Activated T-cell treated with anti-CD3 and anti-CD28 coated beads for 48 hours (primary cell): ENCODE data around the gene EBLN2.
"Not testable (repeated sequence)": the region's sequence is repeated elsewhere in the genome, so short reads cannot be mapped to it uniquely, and the experiment has no call there.

Source experiments
- DNase-seq: peaks from one replicate; pipeline ENCODE4 v3.0.0-alpha.2; 2020; ENCODE audit warnings: low read depth

The EBLN2 gene

DNA sequence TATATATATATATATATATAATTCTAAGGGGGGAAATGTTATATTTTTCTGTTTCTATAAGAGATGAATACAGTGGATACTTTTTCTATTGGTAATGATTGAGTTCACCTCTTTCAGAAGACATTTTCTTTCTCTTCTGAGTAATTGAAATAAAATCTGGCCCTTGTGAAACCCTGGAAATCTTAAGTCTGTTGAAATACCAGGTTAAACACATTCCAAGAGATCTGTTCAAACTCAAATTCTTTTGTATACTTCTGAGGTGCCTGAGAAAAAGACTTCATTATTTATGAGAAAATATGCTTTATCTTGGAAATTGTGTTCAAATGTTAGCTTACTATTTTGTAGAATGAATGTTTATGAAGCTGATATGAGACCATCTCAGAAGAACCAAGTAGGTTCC, 4.8 kb downstream of the EBLN2 start:
- not testable (repeated sequence) for DNase-seq

DNA sequence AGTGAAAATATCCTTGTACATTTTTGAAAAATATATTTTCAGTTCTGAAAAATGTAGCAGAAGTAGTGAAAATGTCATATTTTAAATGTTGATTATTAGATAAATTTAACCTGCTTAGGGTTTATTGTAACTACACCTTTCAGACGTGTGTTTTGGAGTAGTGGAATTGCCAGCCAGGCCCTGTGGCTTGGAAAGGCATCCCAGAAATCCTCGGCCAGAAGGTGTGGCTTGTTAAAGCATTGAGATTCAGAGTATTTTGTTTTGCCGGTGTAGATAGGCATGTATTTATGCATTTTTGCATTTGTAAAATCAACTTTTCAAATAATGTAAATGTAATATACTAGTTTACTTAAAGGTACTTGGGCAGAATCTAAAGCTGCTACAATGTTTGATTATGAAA, 7.0 kb downstream of the EBLN2 start:
- DNase-seq, result no peak

DNA sequence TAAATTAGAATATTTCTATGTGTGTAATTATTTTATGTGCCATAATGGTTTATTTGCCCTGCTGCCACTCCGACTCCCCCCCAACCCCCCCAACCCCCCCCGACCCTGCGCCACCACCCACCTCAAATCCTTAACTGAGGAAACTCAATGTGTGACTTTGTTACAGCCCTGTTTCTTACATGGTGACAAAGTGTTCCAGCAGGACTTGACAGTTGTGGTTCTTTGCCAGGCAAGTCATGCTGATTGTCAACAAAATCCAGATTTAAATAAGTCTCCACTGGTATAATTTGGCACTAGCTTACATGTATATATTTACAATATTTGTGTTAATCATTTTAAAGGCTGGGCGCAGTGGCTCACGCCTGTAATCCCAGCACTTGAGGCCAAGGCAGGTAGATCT, 7.7 kb downstream of the EBLN2 start:
- no peak for DNase-seq

DNA sequence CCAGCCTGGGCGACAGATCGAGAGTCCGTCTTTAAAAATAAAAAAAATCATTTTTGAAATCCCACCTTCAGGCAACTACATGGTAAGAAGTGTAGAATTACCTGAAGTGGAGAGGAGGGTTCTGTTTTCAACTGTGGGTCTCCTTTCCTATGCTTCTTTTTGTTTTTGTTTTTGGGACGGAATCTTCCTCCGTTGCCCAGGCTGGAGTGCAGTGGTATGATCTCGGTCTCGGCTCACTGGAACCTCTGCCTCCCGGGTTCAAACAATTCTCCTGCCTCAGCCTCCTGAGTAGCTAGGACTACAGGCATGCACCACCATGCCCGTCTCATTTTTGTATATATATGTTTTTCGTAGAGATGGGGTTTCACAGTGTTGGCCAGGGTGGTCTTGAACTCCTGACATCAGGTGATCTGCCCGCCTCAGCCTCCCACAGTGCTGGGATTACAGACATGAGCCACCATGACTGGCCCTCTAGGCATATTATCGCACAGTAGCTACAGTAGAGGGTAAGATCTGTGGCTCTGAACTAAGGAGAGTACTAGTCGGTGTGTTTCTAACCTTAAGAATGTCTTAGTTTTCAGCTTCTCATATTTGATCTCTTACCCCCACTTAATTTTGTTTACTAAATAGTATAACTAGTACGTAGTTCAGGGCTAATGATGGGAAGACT, 8.5 kb downstream of the EBLN2 start:
- no peak for DNase-seq

DNA sequence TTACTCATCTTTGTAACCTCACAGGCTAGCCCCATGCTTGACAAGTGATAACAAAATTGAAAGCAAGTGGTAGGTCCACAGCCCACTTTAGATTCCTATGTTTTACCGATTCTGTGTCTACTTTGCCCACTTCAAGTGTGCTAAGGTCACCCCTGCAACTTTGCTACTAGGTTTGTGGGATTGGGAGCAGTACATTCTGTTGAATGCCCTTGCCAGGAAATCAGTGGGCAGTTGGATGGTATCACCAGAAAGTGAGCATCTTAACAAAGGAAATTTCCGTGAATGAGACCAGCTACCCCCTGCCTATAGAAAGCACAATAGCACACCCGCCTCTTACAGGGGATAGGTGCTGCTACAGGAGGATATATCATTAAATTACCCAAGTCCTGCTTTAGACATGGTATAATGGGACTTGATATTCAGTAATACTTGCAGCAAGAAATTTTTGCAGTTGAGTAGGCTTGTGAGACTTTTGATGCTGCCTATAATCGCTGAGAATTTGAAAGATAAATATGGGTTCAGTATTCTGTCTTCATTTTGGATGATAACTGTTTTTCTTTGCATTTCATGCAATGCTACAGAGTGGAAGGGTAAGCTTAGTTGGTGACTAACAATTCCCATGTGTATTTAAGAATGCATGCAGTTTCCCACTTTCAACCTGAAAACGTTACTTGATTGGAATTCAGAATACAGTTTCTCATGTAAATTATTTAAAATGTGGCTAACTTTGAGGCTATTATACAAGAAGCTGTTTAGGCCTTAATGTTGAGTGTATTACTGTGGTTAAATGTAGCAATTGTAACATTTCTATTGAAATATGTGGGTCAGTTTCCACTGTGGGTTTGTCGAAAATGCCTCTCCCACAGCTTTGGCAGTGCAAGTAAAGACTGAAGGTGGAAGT, 9.5 kb downstream of the EBLN2 start:
- no peak for DNase-seq

DNA sequence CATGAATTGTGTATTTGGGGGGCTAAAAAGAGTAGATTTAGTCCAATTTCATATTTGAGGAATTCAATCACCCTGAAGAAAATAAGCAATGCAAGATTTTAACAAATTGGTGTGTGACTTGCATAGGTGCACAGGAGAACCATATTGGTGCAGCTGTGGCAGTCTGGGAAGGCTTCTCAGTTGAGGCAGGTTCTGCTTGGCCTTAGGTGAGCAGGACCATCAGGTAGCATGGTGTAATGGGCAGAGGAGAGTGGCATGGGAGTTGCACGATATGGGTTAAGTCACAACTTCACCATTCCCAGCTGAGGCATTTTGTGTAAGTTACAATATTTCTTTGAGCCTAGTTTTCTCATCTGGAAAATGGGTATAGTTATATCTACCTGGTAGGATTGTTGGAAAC, 10.5 kb downstream of the EBLN2 start:
- DNase-seq, result no peak

DNA sequence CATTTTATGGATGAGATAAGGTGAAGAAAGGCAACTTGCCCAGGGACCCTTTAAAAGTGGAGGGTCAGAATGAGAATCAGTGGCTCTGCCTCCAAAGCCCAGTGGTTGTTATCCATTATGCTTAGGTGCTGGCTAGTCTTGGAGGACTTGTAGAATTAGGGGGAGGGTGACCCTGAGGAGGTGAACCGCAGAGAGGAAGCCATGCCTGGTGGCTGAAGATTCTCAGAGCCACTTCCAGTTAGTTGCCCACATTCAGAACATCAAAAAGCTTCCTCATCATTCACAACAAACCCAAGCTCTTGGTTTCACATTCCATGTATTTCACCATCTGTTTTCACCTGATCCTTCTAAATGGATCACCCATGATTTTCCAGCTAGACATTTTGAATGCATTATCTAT, 11.2 kb downstream of the EBLN2 start:
- DNase-seq, result no peak

DNA sequence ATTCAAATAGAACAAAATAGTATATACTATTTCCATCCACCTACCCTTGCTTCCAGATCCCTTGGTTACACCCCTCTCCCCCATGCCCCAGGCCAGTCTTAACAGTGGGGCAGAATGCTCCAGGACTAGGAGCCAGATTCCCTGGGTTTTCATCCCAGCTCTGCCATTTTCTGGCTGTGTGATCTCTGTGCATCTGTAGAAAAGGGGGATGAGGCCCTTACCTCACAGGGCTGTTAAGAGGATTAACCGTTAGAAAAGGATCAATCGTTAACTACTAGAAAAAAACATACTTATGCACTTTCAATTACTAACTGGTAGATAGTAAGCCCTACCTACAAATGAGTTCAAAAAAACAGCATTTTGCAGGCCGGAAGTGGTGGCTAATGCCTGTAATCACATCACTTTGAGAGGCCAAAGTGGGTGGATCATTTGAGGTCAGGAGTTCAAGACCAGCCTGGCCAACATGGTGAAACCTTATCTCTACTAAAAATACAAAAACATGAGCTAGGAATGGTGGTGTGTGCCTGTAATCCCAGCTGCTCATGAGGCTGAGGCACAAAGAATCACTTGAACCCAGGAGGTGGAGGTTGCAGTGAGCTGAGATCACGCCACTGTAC, 11.7 kb downstream of the EBLN2 start:
- DNase-seq, result no peak

DNA sequence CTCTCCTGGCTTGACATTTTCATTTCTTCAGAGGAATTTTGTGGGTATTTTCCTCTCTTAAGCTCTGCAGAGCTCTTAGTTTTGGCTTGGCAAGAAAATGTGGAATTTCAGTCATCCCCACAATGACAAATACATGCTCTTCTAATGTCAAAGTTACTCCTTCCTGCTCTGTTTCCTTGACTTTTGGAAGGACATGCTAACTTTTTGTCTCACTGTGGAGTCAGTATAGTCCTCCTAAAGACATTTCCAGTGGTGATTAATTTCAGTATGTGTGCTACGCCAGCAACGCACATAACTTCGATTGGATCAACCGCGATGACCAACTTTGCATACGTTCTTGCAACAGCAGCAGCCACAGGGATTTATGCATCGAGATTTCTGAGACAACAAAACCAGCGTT, 13.3 kb downstream of the EBLN2 start:
- no peak for DNase-seq

DNA sequence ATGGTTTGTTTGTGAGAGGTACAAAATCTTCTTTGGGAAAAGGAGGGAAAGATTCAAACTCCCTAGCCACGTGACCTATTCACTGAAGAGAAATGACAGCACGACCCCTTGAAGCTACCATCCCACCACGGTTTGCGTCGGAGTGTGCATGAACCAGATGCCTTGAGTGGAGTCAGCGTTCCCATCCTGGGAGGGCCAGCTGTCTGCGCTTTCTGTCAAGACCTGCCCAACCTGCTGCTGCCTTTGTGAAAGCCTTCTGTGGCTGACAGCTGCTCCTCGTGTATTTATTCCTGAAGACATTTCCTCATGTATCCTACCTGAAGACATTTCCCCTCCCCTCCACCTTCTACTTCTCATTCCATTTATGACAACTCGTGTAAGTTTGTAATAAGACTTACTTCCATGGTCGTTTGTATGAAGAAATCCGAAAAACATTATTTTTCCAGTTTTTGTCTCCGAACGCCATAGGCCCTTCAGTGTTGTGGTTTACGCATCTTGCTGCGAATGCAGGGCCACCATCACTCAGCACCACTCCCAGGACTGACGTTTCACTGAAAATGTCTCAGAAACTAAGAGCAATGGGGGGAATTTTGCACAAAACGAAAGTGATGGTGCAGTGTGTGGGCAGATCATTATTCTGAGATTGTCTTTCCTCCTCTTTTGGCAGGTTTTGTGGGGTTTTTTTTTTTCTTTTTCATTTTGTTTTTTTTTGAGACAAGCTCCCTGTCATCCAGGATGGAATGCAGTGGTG, 18.9 kb downstream of the EBLN2 start:
- no peak for DNase-seq

DNA sequence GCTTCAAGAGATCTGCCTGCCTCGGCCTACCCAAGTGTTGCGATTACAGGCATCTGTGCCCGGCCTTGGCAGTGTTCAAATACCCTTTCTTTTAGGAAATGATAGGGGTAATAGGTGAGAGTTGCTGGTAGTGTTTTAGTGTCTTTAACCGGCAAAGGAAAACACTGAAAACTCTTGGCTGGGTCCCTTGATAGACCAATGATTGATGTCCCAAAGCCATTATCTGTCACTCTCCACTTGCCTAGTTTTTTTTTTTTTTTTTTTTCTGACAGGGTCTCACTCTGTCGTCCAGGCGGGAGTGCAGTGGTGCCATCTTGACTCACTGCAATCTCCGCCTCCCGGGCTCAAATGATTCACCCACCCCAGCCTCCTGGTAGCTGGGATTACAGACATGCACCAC, 19.7 kb downstream of the EBLN2 start:
- DNase-seq, result no peak

DNA sequence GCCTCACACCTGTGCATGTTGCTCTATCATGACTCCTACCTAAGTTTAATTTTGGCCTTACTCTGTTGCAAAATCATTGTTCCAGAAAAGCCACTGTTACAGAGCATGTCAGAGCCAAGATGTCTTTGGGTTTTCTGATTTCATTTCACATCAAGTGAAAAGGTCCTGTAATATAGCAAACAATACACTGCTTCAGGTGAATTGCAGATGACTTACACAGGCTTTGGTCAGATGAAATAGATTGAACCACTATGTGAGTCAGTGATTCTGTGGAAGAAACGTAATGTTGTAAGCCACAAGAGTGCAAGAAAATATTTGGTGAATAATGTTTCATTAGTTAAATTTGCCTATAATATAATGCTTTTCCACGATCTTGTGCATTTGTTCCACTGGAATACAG, 22.7 kb downstream of the EBLN2 start:
- no peak for DNase-seq

DNA sequence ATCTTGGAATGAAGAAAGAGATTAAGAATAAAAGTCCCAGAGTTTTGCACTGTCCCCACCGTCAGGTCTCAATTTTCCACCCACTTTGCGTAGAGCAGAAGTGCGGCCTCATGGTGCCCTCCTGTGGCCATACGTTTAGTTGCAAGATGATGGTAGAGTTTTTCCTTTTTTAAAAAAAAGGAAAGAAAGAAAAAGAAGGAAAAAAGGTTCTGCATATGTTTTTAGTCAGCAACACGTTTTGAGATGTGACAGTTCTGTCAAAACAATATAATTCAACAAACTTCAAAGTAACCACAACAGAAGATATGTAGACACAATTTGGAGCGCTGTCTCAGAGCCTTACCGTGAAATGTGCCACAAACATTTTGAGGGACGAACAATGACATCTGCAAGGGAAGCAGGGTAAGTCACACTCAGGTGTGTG, 24.6 kb downstream of the EBLN2 start:
- peak; percentile 13 for DNase-seq

DNA sequence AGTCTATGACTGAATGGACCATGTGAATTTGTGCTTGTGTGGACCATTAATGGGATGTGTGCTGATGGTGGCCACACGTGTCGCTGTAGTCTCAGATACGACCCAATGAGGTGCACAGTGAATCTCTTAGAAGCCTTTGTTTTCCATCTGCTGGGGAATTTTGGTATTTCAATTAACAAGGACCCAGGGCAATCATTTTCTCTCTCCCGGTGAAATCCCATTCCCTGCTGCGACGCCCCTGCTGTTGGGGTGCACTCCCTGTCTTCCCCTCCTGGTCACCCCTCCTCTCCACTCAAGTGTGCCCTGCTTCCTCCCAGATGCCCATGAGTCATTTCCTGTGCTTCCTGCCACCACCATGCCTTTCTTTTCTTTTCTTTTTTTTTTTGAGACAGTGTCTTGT, 32.7 kb downstream of the EBLN2 start:
- no peak for DNase-seq

DNA sequence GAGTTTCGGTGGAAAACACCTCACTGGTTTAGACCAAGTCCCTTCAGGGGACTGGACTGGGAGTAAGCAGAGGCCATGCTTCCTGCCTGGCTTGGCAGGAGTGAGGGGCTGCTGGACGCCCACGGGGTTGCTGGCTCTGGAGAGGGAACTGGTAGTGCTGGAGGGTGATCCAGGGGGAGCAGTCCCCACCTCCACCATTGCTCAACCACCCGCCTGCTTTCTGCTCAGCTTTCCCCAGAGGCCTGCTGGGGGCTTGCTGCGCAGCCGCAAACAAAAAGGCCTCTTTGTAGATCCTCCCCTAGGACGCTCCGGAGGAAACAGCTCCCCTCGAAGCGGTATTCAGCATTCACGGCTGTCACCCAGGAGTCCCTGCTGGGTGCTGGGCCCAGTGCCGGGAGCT, 33.5 kb downstream of the EBLN2 start:
- DNase-seq, result no peak

DNA sequence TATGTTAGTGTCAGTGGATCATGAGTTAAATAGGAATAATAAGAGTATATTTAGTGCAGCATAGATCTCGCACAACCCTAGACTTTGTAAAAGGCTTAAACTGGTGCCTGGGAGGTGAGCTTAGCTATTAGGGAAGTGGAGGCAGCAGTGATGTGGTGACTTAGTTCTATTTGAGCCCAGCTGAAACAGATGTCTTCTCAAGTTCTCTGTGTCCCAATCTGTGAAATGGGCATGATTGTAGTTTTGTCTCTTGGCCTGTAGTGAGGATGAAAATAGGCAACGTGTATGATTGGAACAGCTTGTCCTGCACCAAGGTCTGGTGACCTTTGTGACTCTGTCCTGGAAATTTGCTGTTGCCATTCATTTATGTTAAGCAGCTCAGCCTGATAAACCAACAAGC, 34.7 kb downstream of the EBLN2 start:
- no peak for DNase-seq

DNA sequence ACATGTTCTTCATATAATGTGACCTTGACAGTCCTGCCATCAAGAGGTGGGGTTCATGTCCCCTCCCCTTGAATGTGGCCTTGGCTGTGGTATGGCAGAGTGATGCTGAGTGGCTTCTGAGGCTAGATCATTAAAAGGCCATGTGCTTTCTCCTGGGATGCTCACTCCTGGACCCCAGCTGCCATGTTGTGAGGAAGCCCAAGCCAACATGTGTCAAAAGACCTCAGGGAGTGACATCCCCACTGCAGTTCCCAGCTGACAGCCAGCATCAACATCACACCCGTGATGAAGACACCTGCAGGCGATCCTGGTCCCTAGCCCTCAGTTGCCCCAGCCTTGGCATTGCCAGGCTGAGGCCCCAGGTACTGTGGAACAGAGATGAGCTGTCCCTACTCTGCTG, 36.6 kb downstream of the EBLN2 start:
- no peak for DNase-seq

DNA sequence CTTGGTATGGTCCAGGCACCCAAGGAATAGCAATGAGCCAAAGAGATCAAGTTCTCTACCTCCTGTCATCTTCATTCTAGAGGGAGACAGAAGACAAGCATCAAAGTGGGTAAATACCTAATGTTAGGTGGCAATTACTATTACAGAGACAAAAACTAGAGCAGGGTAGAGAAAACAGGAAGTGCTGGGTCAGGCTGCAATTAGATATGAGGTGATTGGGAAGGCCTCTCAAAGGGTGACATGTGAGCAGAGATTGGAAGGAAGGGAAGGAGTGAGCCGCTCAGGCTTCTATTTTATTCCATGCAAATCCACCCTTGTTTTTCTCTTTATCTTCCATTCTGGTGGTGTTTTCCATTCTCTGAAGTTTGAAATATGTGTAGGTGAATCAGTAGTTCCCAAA, 37.4 kb downstream of the EBLN2 start:
- no peak for DNase-seq

DNA sequence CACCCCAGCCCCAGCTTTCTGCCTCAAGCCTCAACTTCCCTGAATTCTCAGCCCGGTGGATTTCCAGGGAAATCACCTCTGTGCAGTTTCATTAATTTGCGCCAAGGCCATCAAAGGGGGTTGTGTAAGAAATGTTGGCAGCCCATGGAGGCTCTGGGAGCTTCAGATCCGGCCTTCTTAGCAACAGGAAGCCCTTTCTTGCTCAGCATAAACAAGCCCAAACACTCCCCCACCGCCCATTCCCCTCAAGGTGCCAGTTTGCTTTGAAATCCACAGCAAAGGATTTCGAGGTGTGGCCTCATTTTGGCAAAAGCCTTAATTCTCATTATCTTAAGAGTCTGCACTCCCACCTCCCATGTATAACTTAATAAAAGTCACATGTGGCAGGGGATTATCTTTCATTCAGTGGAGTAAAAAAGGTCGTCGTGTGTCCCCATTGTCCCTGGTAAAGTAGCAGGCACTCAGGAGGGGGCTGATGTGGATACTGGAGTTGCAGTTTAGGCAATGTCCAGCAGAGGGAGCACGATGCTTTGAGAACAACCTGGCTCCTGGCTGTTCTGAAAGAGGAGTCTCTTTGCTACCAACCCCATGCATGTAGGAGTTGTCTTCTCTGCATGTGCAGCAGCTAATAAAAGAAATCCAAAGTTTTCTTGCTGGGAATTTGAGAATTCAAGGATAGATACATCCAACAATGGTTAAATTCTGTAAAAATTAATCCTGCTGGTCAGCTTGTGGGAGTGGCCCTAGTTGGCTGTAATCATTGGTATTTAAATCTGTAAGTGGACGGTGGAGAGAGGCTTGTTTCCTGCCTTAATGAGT, 39.5 kb downstream of the EBLN2 start:
- DNase-seq, result peak; percentile 64

DNA sequence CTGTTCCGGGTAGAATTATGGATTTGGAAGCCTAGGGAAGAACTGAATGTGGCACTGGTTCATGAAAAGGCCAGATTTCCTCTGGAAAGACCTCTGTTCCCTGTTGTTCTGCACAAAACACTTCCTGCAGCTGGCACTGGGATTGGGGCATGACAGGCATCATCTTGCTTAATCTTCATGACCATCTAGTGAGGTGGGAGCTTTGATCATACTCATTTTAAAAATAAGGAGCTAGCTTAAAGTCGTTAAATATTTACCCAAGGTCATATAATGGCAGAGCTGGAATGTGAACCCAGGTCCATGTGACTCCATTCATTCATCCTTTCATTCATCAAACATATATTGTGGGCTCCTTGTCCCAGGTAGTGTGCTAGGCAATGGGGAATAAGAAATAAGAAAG, 40.4 kb downstream of the EBLN2 start:
- no peak for DNase-seq

DNA sequence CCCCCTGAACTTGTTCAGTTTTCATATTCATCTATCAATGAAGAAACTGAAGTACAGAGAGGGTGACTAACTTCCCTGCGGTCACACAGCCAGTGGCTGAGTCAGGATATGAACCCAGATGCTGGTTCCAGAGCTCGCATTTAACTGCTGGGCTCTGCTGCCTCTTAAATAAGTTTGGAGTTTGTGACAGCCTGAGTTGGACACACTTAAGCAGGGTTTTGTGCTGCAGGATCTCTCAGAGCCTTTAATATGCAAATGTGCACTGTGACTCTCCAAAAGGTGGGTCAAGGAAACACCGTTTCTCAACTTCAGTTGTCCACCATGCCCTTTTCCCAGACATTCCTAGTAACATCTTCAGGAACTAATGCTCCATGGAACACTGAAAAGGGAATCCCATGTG, 45.8 kb downstream of the EBLN2 start:
- no peak for DNase-seq
